IPS-18c (cell line): ENCODE results near the gene ANKRD31.
A peak's percentile ranks its signal among the peaks of the same experiment; 100 is the strongest.

Experiments used
- H3K4me3 ChIP-seq: 2 replicates; pipeline ENCODE4 v1.7.0; 2013; ENCODE audit warnings: low read depth, mild to moderate bottlenecking, low read length, moderate library complexity; ENCODE audit not compliant: insufficient read depth
- H3K9me3 ChIP-seq: one replicate; pipeline ENCODE4 v1.6.1; 2013; ENCODE audit warnings: mild to moderate bottlenecking, low read length, moderate library complexity; ENCODE audit not compliant: control insufficient read depth, insufficient read depth

The ANKRD31 gene

GRCh38 chr5:75054134-75054930, 182.3 kb downstream of the ANKRD31 start:
- H3K4me3 ChIP-seq: peak overlapping the region; percentile 69
- no peaks in the 10 kb centered on the region for H3K9me3 ChIP-seq

- H3K4me3 ChIP-seq: peak overlapping the region; percentile 69
- no peaks in the 10 kb centered on the region for H3K9me3 ChIP-seq
Measured at GRCh38 chr5:75053304-75054133, 183.2 kb downstream of the ANKRD31 start.

GRCh38 chr5:75053054-75053303, 183.7 kb downstream of the ANKRD31 start:
- peak overlapping the region; percentile 69 for H3K4me3 ChIP-seq

GRCh38 chr5:75052192-75053053, 184.3 kb downstream of the ANKRD31 start, which contains the start of gene GCNT4:
Gene GCNT4, minus strand, starts transcription at chr5:75052558. Its CDS starts 22,521 bp downstream, at chr5:75030037.
- Histone ChIP-seq H3K9me3 (no peaks in the 10 kb centered on the region), H3K4me3 (peak within 1 kb of the TSS; percentile 69)

More at GRCh38 chr5:75053054-75053303, 183.7 kb downstream of the ANKRD31 start:
- no peaks in the 10 kb centered on the region for H3K9me3 ChIP-seq

GRCh38 chr5:75051217-75051751, 185.4 kb downstream of the ANKRD31 start:
- Histone ChIP-seq H3K4me3 (peak overlapping the region; percentile 22; the same call in 1 of the 2 replicates), H3K9me3 (no peaks in the 10 kb centered on the region)

- no peaks in the 10 kb centered on the region for H3K9me3 ChIP-seq
- H3K4me3 ChIP-seq: 0 out of 2 replicates have a peak overlapping the region, but pooled peaks have one; percentile 22
Measured at GRCh38 chr5:75050415-75050814, 186.3 kb downstream of the ANKRD31 start.

GRCh38 chr5:75049456-75050351, 187.0 kb downstream of the ANKRD31 start:
- H3K9me3 ChIP-seq: no peaks in the 10 kb centered on the region
- H3K4me3 ChIP-seq: no peak overlapping the region

GRCh38 chr5:75048457-75048953, 188.2 kb downstream of the ANKRD31 start:
- Histone ChIP-seq H3K4me3 (no peak overlapping the region), H3K9me3 (no peaks in the 10 kb centered on the region)

- Histone ChIP-seq H3K4me3 (no peak overlapping the region), H3K9me3 (no peaks in the 10 kb centered on the region)
Measured at GRCh38 chr5:75047356-75047755, 189.3 kb downstream of the ANKRD31 start.

- Histone ChIP-seq H3K4me3 (no peak overlapping the region), H3K9me3 (no peaks in the 10 kb centered on the region)
Measured at GRCh38 chr5:75046366-75047142, 190.1 kb downstream of the ANKRD31 start.

GRCh38 chr5:75045071-75045470, 191.6 kb downstream of the ANKRD31 start:
- no peaks in the 10 kb centered on the region for H3K9me3 ChIP-seq
- no peak overlapping the region for H3K4me3 ChIP-seq

GRCh38 chr5:75044406-75044805, 192.3 kb downstream of the ANKRD31 start:
- no peaks in the 10 kb centered on the region for H3K9me3 ChIP-seq
- no peak overlapping the region for H3K4me3 ChIP-seq

- H3K4me3 ChIP-seq: no peak overlapping the region
Measured at GRCh38 chr5:75043633-75044264, 192.9 kb downstream of the ANKRD31 start.

GRCh38 chr5:75042522-75042921, 194.2 kb downstream of the ANKRD31 start:
- H3K9me3 ChIP-seq: no peaks in the 10 kb centered on the region
- H3K4me3 ChIP-seq: no peak overlapping the region

More at GRCh38 chr5:75043633-75044264, 192.9 kb downstream of the ANKRD31 start:
- H3K9me3 ChIP-seq: no peaks in the 10 kb centered on the region

- no peaks in the 10 kb centered on the region for H3K9me3 ChIP-seq
- H3K4me3 ChIP-seq: no peak overlapping the region
Measured at GRCh38 chr5:75040973-75041372, 195.7 kb downstream of the ANKRD31 start.
